GM23338 (cell line): ENCODE results near the gene FARS2. TPM values are rescaled to one million over a fixed set of nuclear protein-coding genes. Genes with fewer than 3 reads are reported as not detected.

Experiments
- ATAC-seq: fragments of 200-7000 bp; cut with Tn5 transposase; 3 replicates; pipeline ENCODE4 v1.9.1; 2020
- DNase-seq: peaks from one replicate; pipeline ENCODE4 v3.0.0-alpha.2; 2015; ENCODE audit warnings: low spot score
- H2AFZ ChIP-seq: fragments of 200-600 bp; sonication (generic); 2 replicates; pipeline ENCODE4 v1.8.0; 2016; ENCODE audit warnings: antibody characterized with exemption, mild to moderate bottlenecking, moderate library complexity
- H3F3A ChIP-seq: fragments of 200-600 bp; sonication (generic); replicated peaks from 2 replicates; pipeline ENCODE4 v1.8.0; 2017; ENCODE audit warnings: antibody characterized with exemption, mixed run types, low read depth
- H3K27ac ChIP-seq: fragments of 200-600 bp; sonication (generic); 2 replicates; pipeline ENCODE4 v1.6.1; 2016; ENCODE audit warnings: low read depth
- H3K27me3 ChIP-seq: fragments of 200-600 bp; sonication (generic); 2 replicates; pipeline ENCODE4 v1.8.0; 2016; ENCODE audit warnings: mild to moderate bottlenecking, mixed run types, moderate library complexity; ENCODE audit not compliant: insufficient read depth
- H3K36me3 ChIP-seq: fragments of 200-600 bp; sonication (generic); 2 replicates; pipeline ENCODE4 v1.8.0; 2016; ENCODE audit warnings: mild to moderate bottlenecking; ENCODE audit not compliant: insufficient read depth
- H3K4me1 ChIP-seq: fragments of 200-600 bp; sonication (generic); 2 replicates; pipeline ENCODE4 v1.8.0; 2016; ENCODE audit warnings: mild to moderate bottlenecking, moderate library complexity; ENCODE audit not compliant: insufficient read depth
- H3K4me2 ChIP-seq: fragments of 200-600 bp; sonication (generic); 2 replicates; pipeline ENCODE4 v1.7.1; 2017; ENCODE audit warnings: mixed run types
- H3K4me3 ChIP-seq: fragments of 200-600 bp; sonication (generic); 2 replicates; pipeline ENCODE4 v1.6.1; 2016; ENCODE audit warnings: mixed run types
- H3K79me2 ChIP-seq: fragments of 200-600 bp; sonication (generic); replicated peaks from 2 replicates; pipeline ENCODE4 v1.8.0; 2017; ENCODE audit warnings: mild to moderate bottlenecking; ENCODE audit not compliant: insufficient read depth
- H3K9me2 ChIP-seq: fragments of 200-600 bp; sonication (generic); 2 replicates; pipeline ENCODE4 v1.8.0; 2017; ENCODE audit not compliant: insufficient read depth
- H4K20me1 ChIP-seq: fragments of 200-600 bp; sonication (generic); replicated peaks from 2 replicates; pipeline ENCODE4 v1.8.0; 2017; ENCODE audit warnings: mild to moderate bottlenecking; ENCODE audit not compliant: insufficient read depth
- H3K27ac Mint-ChIP-seq: 2 replicates; pipeline ENCODE4 v1.8.0; 2020; ENCODE audit warnings: inconsistent platforms, mild to moderate bottlenecking, moderate library complexity, mixed read lengths
- H3K27me3 Mint-ChIP-seq: 3 replicates; pipeline ENCODE4 v1.8.0; 2022; ENCODE audit warnings: low read depth, mild to moderate bottlenecking, moderate library complexity, mixed read lengths, inconsistent platforms; ENCODE audit not compliant: insufficient read depth, poor library complexity
- H3K36me3 Mint-ChIP-seq: 3 replicates; pipeline ENCODE4 v1.8.0; 2021; ENCODE audit warnings: low read depth, mild to moderate bottlenecking, inconsistent platforms, moderate library complexity, mixed read lengths
- H3K4me1 Mint-ChIP-seq: 3 replicates; pipeline ENCODE4 v1.8.0; 2020; ENCODE audit warnings: mild to moderate bottlenecking, inconsistent platforms, mixed read lengths
- H3K4me3 Mint-ChIP-seq: 3 replicates; pipeline ENCODE4 v1.8.0; 2021; ENCODE audit warnings: moderate library complexity, mild to moderate bottlenecking, inconsistent platforms, mixed read lengths
- H3K9me3 Mint-ChIP-seq: 3 replicates; pipeline ENCODE4 v1.8.0; 2020; ENCODE audit warnings: moderate library complexity, mild to moderate bottlenecking, inconsistent platforms, mixed read lengths
- CREB1 ChIP-seq: fragments of 250-450 bp; sonication (Bioruptor Pico); IDR thresholded peaks from 2 replicates; pipeline ENCODE4 v1.5.0; 2020; ENCODE audit warnings: low read depth, mild to moderate bottlenecking, moderate library complexity
- EZH2 ChIP-seq: fragments of 200-600 bp; sonication (generic); IDR thresholded peaks from one replicate; pipeline ENCODE4 v1.8.0; 2017; ENCODE audit warnings: antibody characterized with exemption, mild to moderate bottlenecking, low read depth; ENCODE audit not compliant: unreplicated experiment
- EZH2phosphoT487 ChIP-seq: fragments of 200-600 bp; sonication (generic); IDR thresholded peaks from one replicate; pipeline ENCODE4 v1.8.1; 2018; ENCODE audit warnings: antibody characterized with exemption; ENCODE audit not compliant: unreplicated experiment
- POLR2AphosphoS5 ChIP-seq: IDR thresholded peaks from 2 replicates; pipeline ENCODE4 v1.6.1; 2016; ENCODE audit warnings: antibody characterized with exemption, low read depth
- STAT1 ChIP-seq: IDR thresholded peaks from one replicate; pipeline ENCODE4 v1.6.1; 2016; ENCODE audit warnings: antibody characterized with exemption; ENCODE audit not compliant: unreplicated experiment
- ZNF331 ChIP-seq: fragments of 250-450 bp; sonication (Bioruptor Pico); IDR thresholded peaks from 2 replicates; pipeline ENCODE4 v1.5.0; 2020; ENCODE audit warnings: low read depth, mild to moderate bottlenecking, moderate library complexity
- polyA plus RNA-seq: library from polyadenylated mRNA; unstranded; fragments of >200 nt; fragmentation: Nextera tagmentation; extraction: Ambion mirVana; gene quantifications from 2 replicates; pipeline ENCODE4 v1.2.1, GENCODE V29; 2016
- total RNA-seq: library from RNA; depleted of rRNA; stranded (reverse); fragments of >200 nt; shearing (Covaris generic); gene quantifications from 2 replicates; pipeline ENCODE4 v1.2.3, GENCODE V29; 2014
- TF ChIP-seq, protein P1 (sequence below): IDR thresholded peaks from 2 replicates; pipeline ENCODE4 v1.6.1; 2016; ENCODE audit warnings: antibody characterized with exemption
- TF ChIP-seq, protein P2 (sequence below), 2 experiments: fragments of 200-600 bp in 1 of 2; sonication (generic) in 1 of 2; conservative IDR thresholded peaks; 2 replicates each; pipeline versions ENCODE4 v1.5.1 to v1.6.1; 2016 to 2017; ENCODE audit warnings: antibody characterized with exemption in 2 of 2, low read depth in 2 of 2, mild to moderate bottlenecking in 2 of 2, moderate library complexity in 1 of 2
- TF ChIP-seq, protein P3 (sequence below): IDR thresholded peaks from one replicate; pipeline ENCODE4 v1.6.1; 2018; ENCODE audit warnings: antibody characterized with exemption; ENCODE audit not compliant: unreplicated experiment

Gene FARS2
- total and polyA plus RNA-seq, 2 experiments from 2014 or later = 7.6 to 19.0 TPM

DNA sequence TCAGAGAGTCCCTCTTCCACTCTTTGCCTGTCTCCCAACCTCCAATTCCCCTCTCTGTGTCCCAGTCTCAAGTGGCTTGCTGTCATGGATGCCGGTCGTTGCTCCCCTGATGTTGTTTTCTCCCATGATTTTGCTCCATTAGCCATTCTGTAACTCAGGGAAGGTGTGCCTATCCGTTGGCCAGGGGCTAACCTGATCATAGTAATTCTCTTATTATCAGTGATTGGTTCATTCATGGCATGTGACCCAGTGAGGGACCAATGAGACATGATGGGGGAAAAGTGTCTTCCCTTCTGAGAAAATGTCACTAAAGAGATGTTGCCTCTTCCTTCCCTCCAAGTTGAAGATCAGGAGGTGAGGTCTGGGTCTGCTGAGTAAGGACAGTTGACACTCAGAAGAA, 214.5 kb downstream of the FARS2 start:
- peaks cover 2% of the 10 kb centered on the region for H3K27me3 Mint-ChIP-seq
- H3K36me3 Mint-ChIP-seq = no peaks in the 10 kb centered on the region

DNA sequence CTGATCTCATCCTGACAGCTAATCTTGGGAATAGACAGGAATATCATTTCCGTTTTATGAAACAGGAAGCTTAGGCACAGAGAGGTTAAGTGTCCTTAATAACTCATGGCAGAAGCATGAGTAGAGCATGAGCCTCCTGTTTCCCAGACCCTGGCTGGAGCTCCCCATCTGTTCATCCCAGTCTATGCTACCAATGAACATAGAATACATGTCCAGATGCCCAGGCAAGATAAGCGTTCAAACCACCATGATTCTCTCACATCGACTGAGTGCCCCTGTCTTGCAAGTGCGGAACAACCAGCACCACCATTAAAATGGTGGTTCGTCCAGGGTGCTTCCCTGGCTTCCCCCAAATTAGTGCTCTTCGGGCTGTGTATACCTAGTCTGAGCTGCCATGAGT, 217.1 kb downstream of the FARS2 start:
- Histone ChIP-seq H3K79me2 (no peaks in the 10 kb centered on the region), H4K20me1 (no peaks in the 10 kb centered on the region), H2AFZ (no peak overlapping the region), H3K27me3 (no peaks in the 10 kb centered on the region), H3K4me1 (peaks cover 6% of the 10 kb centered on the region), H3K36me3 (no peaks in the 10 kb centered on the region), H3K27ac (no peak overlapping the region), H3K9me2 (no peaks in the 10 kb centered on the region), H3F3A (no peaks in the 10 kb centered on the region), H3K4me3 (no peak overlapping the region), H3K4me2 (no peak overlapping the region)
- no peak overlapping the region for H3K27ac Mint-ChIP-seq
- TF ChIP-seq POLR2AphosphoS5 (no peak), STAT1 (no peak), CREB1 (no peak), EZH2phosphoT487 (no peak), EZH2 (no peak)
- TF ChIP-seq, protein P1, sequence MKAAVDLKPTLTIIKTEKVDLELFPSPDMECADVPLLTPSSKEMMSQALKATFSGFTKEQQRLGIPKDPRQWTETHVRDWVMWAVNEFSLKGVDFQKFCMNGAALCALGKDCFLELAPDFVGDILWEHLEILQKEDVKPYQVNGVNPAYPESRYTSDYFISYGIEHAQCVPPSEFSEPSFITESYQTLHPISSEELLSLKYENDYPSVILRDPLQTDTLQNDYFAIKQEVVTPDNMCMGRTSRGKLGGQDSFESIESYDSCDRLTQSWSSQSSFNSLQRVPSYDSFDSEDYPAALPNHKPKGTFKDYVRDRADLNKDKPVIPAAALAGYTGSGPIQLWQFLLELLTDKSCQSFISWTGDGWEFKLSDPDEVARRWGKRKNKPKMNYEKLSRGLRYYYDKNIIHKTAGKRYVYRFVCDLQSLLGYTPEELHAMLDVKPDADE = no peak
- TF ChIP-seq, protein P2, sequence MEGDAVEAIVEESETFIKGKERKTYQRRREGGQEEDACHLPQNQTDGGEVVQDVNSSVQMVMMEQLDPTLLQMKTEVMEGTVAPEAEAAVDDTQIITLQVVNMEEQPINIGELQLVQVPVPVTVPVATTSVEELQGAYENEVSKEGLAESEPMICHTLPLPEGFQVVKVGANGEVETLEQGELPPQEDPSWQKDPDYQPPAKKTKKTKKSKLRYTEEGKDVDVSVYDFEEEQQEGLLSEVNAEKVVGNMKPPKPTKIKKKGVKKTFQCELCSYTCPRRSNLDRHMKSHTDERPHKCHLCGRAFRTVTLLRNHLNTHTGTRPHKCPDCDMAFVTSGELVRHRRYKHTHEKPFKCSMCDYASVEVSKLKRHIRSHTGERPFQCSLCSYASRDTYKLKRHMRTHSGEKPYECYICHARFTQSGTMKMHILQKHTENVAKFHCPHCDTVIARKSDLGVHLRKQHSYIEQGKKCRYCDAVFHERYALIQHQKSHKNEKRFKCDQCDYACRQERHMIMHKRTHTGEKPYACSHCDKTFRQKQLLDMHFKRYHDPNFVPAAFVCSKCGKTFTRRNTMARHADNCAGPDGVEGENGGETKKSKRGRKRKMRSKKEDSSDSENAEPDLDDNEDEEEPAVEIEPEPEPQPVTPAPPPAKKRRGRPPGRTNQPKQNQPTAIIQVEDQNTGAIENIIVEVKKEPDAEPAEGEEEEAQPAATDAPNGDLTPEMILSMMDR (conservative IDR thresholded peaks at IDR 0.05; ENCODE audit: low read depth in 2 of 2) = no peak
- no peak for ATAC-seq
- H3K27me3 Mint-ChIP-seq = peaks cover 10% of the 10 kb centered on the region
- no peaks in the 10 kb centered on the region for H3K36me3 Mint-ChIP-seq
- no peaks in the 10 kb centered on the region for H3K9me3 Mint-ChIP-seq
- peaks cover 17% of the 10 kb centered on the region for H3K4me1 Mint-ChIP-seq
- no peak for DNase-seq
- no peak overlapping the region for H3K4me3 Mint-ChIP-seq

More for the DNA sequence above, 214.5 kb downstream of the FARS2 start:
- Histone ChIP-seq H3K27ac (no peak overlapping the region), H3K4me2 (no peak overlapping the region), H3K79me2 (no peaks in the 10 kb centered on the region), H3K9me2 (no peaks in the 10 kb centered on the region), H3F3A (no peaks in the 10 kb centered on the region), H3K36me3 (no peaks in the 10 kb centered on the region), H3K4me3 (no peak overlapping the region), H2AFZ (no peak overlapping the region), H4K20me1 (no peaks in the 10 kb centered on the region), H3K27me3 (no peaks in the 10 kb centered on the region), H3K4me1 (peaks cover 27% of the 10 kb centered on the region)
- Mint-ChIP-seq H3K4me3 (no peak overlapping the region), H3K4me1 (peaks cover 8% of the 10 kb centered on the region), H3K9me3 (no peaks in the 10 kb centered on the region), H3K27ac (no peak overlapping the region)
- TF ChIP-seq ZNF331 (CRISPR knock-in tag) = no peak
- TF ChIP-seq, protein P3, sequence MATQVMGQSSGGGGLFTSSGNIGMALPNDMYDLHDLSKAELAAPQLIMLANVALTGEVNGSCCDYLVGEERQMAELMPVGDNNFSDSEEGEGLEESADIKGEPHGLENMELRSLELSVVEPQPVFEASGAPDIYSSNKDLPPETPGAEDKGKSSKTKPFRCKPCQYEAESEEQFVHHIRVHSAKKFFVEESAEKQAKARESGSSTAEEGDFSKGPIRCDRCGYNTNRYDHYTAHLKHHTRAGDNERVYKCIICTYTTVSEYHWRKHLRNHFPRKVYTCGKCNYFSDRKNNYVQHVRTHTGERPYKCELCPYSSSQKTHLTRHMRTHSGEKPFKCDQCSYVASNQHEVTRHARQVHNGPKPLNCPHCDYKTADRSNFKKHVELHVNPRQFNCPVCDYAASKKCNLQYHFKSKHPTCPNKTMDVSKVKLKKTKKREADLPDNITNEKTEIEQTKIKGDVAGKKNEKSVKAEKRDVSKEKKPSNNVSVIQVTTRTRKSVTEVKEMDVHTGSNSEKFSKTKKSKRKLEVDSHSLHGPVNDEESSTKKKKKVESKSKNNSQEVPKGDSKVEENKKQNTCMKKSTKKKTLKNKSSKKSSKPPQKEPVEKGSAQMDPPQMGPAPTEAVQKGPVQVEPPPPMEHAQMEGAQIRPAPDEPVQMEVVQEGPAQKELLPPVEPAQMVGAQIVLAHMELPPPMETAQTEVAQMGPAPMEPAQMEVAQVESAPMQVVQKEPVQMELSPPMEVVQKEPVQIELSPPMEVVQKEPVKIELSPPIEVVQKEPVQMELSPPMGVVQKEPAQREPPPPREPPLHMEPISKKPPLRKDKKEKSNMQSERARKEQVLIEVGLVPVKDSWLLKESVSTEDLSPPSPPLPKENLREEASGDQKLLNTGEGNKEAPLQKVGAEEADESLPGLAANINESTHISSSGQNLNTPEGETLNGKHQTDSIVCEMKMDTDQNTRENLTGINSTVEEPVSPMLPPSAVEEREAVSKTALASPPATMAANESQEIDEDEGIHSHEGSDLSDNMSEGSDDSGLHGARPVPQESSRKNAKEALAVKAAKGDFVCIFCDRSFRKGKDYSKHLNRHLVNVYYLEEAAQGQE = no peak
- no peak for TF ChIP-seq EZH2phosphoT487
- TF ChIP-seq, protein P2 (conservative IDR thresholded peaks at IDR 0.05; ENCODE audit: low read depth in 2 of 2) = no peak
- DNase-seq (no peak), ATAC-seq (no peak)
